PFSK-1 (cell line): ENCODE measurements around the gene MLPH. TPM values are rescaled to one million over a fixed set of nuclear protein-coding genes. Genes with fewer than 3 reads are reported as not detected.

ENCODE experiments used
- FOXP2 ChIP-seq: optimal IDR thresholded peaks from 2 replicates; pipeline ENCODE3; 2011; ENCODE audit warnings: borderline replicate concordance, control low read depth, inconsistent platforms; ENCODE audit not compliant: insufficient read depth; ENCODE audit errors: extremely low read length, extremely low read depth
- POLR2AphosphoS5 ChIP-seq: IDR thresholded peaks from 2 replicates; pipeline ENCODE4 v1.6.1; 2012; ENCODE audit warnings: low read depth, mild to moderate bottlenecking, control low read depth, low read length, moderate library complexity
- REST ChIP-seq, 2 experiments: IDR thresholded peaks; 2 replicates each; pipeline versions ENCODE4 v1.6.1 to v1.8.0; 2011 to 2012; ENCODE audit warnings: low read depth in 2 of 2, low read length in 2 of 2, control low read depth in 1 of 2, inconsistent platforms in 1 of 2, mild to moderate bottlenecking in 1 of 2, moderate library complexity in 1 of 2; ENCODE audit not compliant: insufficient read depth in 1 of 2
- SIN3A ChIP-seq: IDR thresholded peaks from 2 replicates; pipeline ENCODE4 v1.6.1; 2012; ENCODE audit warnings: mild to moderate bottlenecking, low read length, moderate library complexity, borderline replicate concordance; ENCODE audit not compliant: insufficient read depth
- TAF1 ChIP-seq: IDR thresholded peaks from 2 replicates; pipeline ENCODE4 v1.6.1; 2012; ENCODE audit warnings: low read length, control low read depth, borderline replicate concordance; ENCODE audit not compliant: insufficient read depth
- polyA plus RNA-seq: library from polyadenylated mRNA; unstranded; fragments of >200 nt; gene quantifications from one replicate; pipeline ENCODE4 v1.2.1, GENCODE V29; 2012; ENCODE audit warnings: low read depth, missing spikeins; ENCODE audit not compliant: insufficient read length

MLPH gene
- polyA plus RNA-seq, result not detected

GRCh38 chr2:237486819-237487448 is at the start of gene MLPH:
Gene MLPH, plus strand, starts transcription at chr2:237487251. Its CDS starts 6,176 bp downstream, at chr2:237493427.
- TF ChIP-seq FOXP2 (no peak), SIN3A (no peak), TAF1 (no peak), POLR2AphosphoS5 (no peak)

GRCh38 chr2:237437566-237437965 is 49.5 kb upstream of the MLPH start:
- TF ChIP-seq REST (IDR thresholded peaks at IDR 0.05; ENCODE audit: insufficient read depth in 1 of 2, low read depth in 2 of 2, low read length in 2 of 2) (no peak), FOXP2 (no peak), POLR2AphosphoS5 (no peak), SIN3A (no peak), TAF1 (no peak)

- TF ChIP-seq REST (IDR thresholded peaks at IDR 0.05; ENCODE audit: insufficient read depth in 1 of 2, low read depth in 2 of 2, low read length in 2 of 2) (no peak), POLR2AphosphoS5 (no peak), TAF1 (no peak), SIN3A (no peak), FOXP2 (no peak)
These were observed 48.7 kb upstream of the MLPH start for GRCh38 chr2:237438080-237438940.

- TF ChIP-seq REST (IDR thresholded peaks at IDR 0.05; ENCODE audit: insufficient read depth in 1 of 2, low read depth in 2 of 2, low read length in 2 of 2) (peak in 1 of 2 experiments; percentile 42; a peak in 1 of 4 replicates), SIN3A (no peak)
These were observed 46.2 kb upstream of the MLPH start for GRCh38 chr2:237440819-237441281.

- TF ChIP-seq SIN3A (no peak), REST (IDR thresholded peaks at IDR 0.05; ENCODE audit: insufficient read depth in 1 of 2, low read depth in 2 of 2, low read length in 2 of 2) (no peak), TAF1 (no peak), POLR2AphosphoS5 (no peak), FOXP2 (no peak)
These were observed 45.3 kb upstream of the MLPH start for GRCh38 chr2:237441605-237442274.
